Stimulated activated CD4-positive, alpha-beta T cell treated with anti-CD3 and anti-CD28 coated beads, Interleukin-2, amount 100 ng/mL, for 24 hours (primary cell): Measurements from ENCODE around the gene PNMA8C.
"Not testable (repeated sequence)": the region's sequence is repeated elsewhere in the genome, so short reads cannot be mapped to it uniquely, and the experiment has no call there.

Source experiments
- DNase-seq, 2 donors: peaks; one replicate each; pipeline ENCODE4 v3.0.0-alpha.2; 2020

PNMA8C gene

GRCh38 chr19:46447006-46447405 is 18.3 kb upstream of the PNMA8C start:
- DNase-seq = no peak

GRCh38 chr19:46446021-46446420 is 17.3 kb upstream of the PNMA8C start:
- no peak for DNase-seq

GRCh38 chr19:46442808-46443450 is 14.2 kb upstream of the PNMA8C start:
- no peak for DNase-seq

- DNase-seq = no peak
Measured at GRCh38 chr19:46441866-46442265, 13.1 kb upstream of the PNMA8C start.

GRCh38 chr19:46435689-46436088 is 7.0 kb upstream of the PNMA8C start:
- not testable (repeated sequence) for DNase-seq

GRCh38 chr19:46435009-46435408 is 6.3 kb upstream of the PNMA8C start:
- DNase-seq = no peak

- not testable (repeated sequence) for DNase-seq
Measured at GRCh38 chr19:46433470-46433869, 4.7 kb upstream of the PNMA8C start.

- DNase-seq = no peak
Measured at GRCh38 chr19:46431824-46432223, 3.1 kb upstream of the PNMA8C start.

GRCh38 chr19:46429999-46430398 is 1.3 kb upstream of the PNMA8C start:
- no peak for DNase-seq

- no peak for DNase-seq
Measured at GRCh38 chr19:46427518-46428045, 1.2 kb downstream of the PNMA8C start.

GRCh38 chr19:46426506-46427162 is 2.1 kb downstream of the PNMA8C start:
- DNase-seq = peak; percentile 48 to 51

- DNase-seq = no peak
Measured at GRCh38 chr19:46426035-46426505, 2.7 kb downstream of the PNMA8C start.

GRCh38 chr19:46423188-46423587 is 5.5 kb downstream of the PNMA8C start:
- DNase-seq = no peak

GRCh38 chr19:46422344-46422743 is 6.4 kb downstream of the PNMA8C start:
- DNase-seq = no peak

- DNase-seq = no peak
Measured at GRCh38 chr19:46420056-46420455, 8.7 kb downstream of the PNMA8C start.

- DNase-seq = peak in 1 of 2 donors; percentile 49
Measured at GRCh38 chr19:46415804-46416709, 12.7 kb downstream of the PNMA8C start.

- DNase-seq = not testable (repeated sequence)
Measured at GRCh38 chr19:46414899-46415298, 13.8 kb downstream of the PNMA8C start.

GRCh38 chr19:46413262-46414031 is 15.3 kb downstream of the PNMA8C start, which contains the start of gene CCDC8:
Gene CCDC8, minus strand, starts transcription at chr19:46413564. Its CDS starts 754 bp downstream, at chr19:46412810.
- no peak for DNase-seq

GRCh38 chr19:46412650-46413261 is 16.0 kb downstream of the PNMA8C start:
- no peak for DNase-seq

- no peak for DNase-seq
Measured at GRCh38 chr19:46411925-46412649, 16.6 kb downstream of the PNMA8C start.
